SU-DHL-6 (cell line): ENCODE data around the gene STAT1.

Experiments
- H2AFZ ChIP-seq: fragments of 200-600 bp; sonication (generic); 2 replicates; pipeline ENCODE4 v1.6.1; 2014; ENCODE audit warnings: low read depth, mild to moderate bottlenecking, moderate library complexity, mixed read lengths, antibody characterized with exemption, low read length; ENCODE audit not compliant: severe bottlenecking
- H3F3A ChIP-seq: fragments of 200-600 bp; shearing (Covaris generic); 2 replicates; pipeline ENCODE4 v1.6.0; 2016; ENCODE audit warnings: antibody characterized with exemption, mild to moderate bottlenecking; ENCODE audit not compliant: insufficient read depth
- H3K27ac ChIP-seq: fragments of 200-600 bp; sonication (generic); 2 replicates; pipeline ENCODE4 v1.5.1; 2016; ENCODE audit warnings: low read depth, mild to moderate bottlenecking, low read length, moderate library complexity, mixed read lengths
- H3K27me3 ChIP-seq: fragments of 200-600 bp; sonication (generic), shearing (Covaris generic); 2 replicates; pipeline ENCODE4 v1.6.0; 2014; ENCODE audit warnings: mild to moderate bottlenecking, low read length
- H3K36me3 ChIP-seq: fragments of 200-600 bp; sonication (generic); 2 replicates; pipeline ENCODE4 v1.6.1; 2014; ENCODE audit warnings: mild to moderate bottlenecking, low read length, mixed read lengths
- H3K4me2 ChIP-seq: fragments of 300-600, 200-600 bp; shearing (Covaris generic), sonication (generic); 2 replicates; pipeline ENCODE4 v1.6.0; 2014; ENCODE audit warnings: low read length, low read depth, mild to moderate bottlenecking; ENCODE audit not compliant: poor library complexity, severe bottlenecking
- H3K4me3 ChIP-seq: fragments of 200-600 bp; sonication (generic); 2 replicates; pipeline ENCODE4 v1.5.1; 2014; ENCODE audit warnings: antibody characterized with exemption, low read length, mild to moderate bottlenecking, mixed read lengths; ENCODE audit not compliant: insufficient read depth, poor library complexity, severe bottlenecking
- H3K79me2 ChIP-seq: fragments of 200-600 bp; sonication (generic); 2 replicates; pipeline ENCODE4 v1.6.1; 2014; ENCODE audit warnings: mild to moderate bottlenecking, low read length, moderate library complexity; ENCODE audit not compliant: insufficient read depth
- H3K9ac ChIP-seq: fragments of 200-600 bp; sonication (generic); 2 replicates; pipeline ENCODE4 v1.7.0; 2014; ENCODE audit warnings: mild to moderate bottlenecking, low read length
- H3K9me2 ChIP-seq: fragments of 200-600 bp; sonication (generic); replicated peaks from 2 replicates; pipeline ENCODE4 v1.6.1; 2014; ENCODE audit warnings: low read length; ENCODE audit not compliant: insufficient read depth
- H3K9me3 ChIP-seq: fragments of 200-600 bp; sonication (generic); 2 replicates; pipeline ENCODE4 v1.6.1; 2014; ENCODE audit warnings: low read length, mixed read lengths; ENCODE audit not compliant: insufficient read depth
- H4K20me1 ChIP-seq: fragments of 200-600 bp; sonication (generic); 2 replicates; pipeline ENCODE4 v1.6.1; 2014; ENCODE audit warnings: low read depth, mild to moderate bottlenecking, antibody characterized with exemption, low read length, moderate library complexity, mixed read lengths
- EZH2phosphoT487 ChIP-seq: fragments of 200-600 bp; sonication (generic), shearing (Covaris generic); conservative IDR thresholded peaks from 2 replicates; pipeline ENCODE4 v1.6.1; 2018; ENCODE audit warnings: mild to moderate bottlenecking, antibody characterized with exemption, low read length, moderate library complexity, mixed read lengths
- TF ChIP-seq, protein P1 (sequence below): fragments of 200-600 bp; sonication (generic); IDR thresholded peaks from one replicate; pipeline ENCODE4 v1.5.1; 2017; ENCODE audit warnings: antibody characterized with exemption, mild to moderate bottlenecking, low read length, moderate library complexity; ENCODE audit not compliant: insufficient read depth, poor library complexity, severe bottlenecking

STAT1 gene

DNA sequence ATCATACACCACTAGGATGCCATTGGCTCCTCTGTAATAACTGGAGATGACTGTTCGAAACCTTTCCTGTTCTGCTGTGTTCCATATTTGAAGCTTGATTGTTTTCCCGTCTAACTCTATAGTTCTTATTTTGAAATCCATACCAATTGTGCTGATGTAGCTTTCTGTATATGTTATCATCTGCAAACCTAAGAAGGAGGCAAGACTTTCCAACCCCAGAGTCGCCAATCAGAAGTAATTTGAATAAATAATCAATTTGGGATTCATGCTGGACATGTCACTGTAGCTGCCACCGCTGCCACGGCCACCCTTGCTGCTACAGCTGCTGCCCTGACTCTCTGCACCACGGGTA is 20.7 kb downstream of the STAT1 start:
- Histone ChIP-seq H3K27me3 (no peaks in the 10 kb centered on the region), H3K9me3 (no peaks in the 10 kb centered on the region), H3K27ac (no peak overlapping the region), H3K36me3 (peaks cover 24% of the 10 kb centered on the region; the same call in 1 of the 2 replicates), H3F3A (no peaks in the 10 kb centered on the region), H2AFZ (no peak overlapping the region), H3K9me2 (no peaks in the 10 kb centered on the region), H3K79me2 (no peaks in the 10 kb centered on the region), H3K4me3 (no peak overlapping the region), H4K20me1 (no peaks in the 10 kb centered on the region), H3K4me2 (no peak overlapping the region), H3K9ac (no peak overlapping the region)
- TF ChIP-seq EZH2phosphoT487, result no peak
- TF ChIP-seq, protein P1, sequence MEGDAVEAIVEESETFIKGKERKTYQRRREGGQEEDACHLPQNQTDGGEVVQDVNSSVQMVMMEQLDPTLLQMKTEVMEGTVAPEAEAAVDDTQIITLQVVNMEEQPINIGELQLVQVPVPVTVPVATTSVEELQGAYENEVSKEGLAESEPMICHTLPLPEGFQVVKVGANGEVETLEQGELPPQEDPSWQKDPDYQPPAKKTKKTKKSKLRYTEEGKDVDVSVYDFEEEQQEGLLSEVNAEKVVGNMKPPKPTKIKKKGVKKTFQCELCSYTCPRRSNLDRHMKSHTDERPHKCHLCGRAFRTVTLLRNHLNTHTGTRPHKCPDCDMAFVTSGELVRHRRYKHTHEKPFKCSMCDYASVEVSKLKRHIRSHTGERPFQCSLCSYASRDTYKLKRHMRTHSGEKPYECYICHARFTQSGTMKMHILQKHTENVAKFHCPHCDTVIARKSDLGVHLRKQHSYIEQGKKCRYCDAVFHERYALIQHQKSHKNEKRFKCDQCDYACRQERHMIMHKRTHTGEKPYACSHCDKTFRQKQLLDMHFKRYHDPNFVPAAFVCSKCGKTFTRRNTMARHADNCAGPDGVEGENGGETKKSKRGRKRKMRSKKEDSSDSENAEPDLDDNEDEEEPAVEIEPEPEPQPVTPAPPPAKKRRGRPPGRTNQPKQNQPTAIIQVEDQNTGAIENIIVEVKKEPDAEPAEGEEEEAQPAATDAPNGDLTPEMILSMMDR, result no peak

DNA sequence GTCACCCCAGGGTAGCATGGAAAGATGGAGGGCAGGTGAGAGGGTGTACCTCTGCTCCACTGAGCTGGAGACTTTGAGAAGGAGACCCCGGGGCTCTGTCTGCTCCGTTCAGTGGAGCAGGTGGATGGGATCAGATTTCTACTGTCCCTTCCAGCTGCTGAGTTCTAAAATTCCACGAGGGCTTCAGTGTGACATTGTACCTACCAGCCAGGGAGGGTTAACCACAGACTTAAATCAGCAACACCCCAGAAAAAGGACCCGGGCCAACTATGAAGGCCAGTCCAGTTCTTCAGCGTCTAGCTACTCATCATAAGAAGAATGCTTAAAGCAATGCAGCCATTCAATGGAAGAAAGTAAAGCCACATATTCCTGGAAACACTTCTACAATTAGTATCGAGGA is 23.8 kb downstream of the STAT1 start:
- Histone ChIP-seq H3F3A (no peaks in the 10 kb centered on the region), H3K4me2 (no peak overlapping the region), H3K4me3 (no peak overlapping the region), H3K79me2 (no peaks in the 10 kb centered on the region), H3K9me2 (no peaks in the 10 kb centered on the region), H3K36me3 (peaks cover 16% of the 10 kb centered on the region; the same call in 1 of the 2 replicates), H3K27ac (no peak overlapping the region), H4K20me1 (no peaks in the 10 kb centered on the region), H2AFZ (no peak overlapping the region), H3K9me3 (no peaks in the 10 kb centered on the region), H3K27me3 (no peaks in the 10 kb centered on the region), H3K9ac (no peak overlapping the region)
- TF ChIP-seq EZH2phosphoT487, result no peak
- TF ChIP-seq, protein P1, result no peak

DNA sequence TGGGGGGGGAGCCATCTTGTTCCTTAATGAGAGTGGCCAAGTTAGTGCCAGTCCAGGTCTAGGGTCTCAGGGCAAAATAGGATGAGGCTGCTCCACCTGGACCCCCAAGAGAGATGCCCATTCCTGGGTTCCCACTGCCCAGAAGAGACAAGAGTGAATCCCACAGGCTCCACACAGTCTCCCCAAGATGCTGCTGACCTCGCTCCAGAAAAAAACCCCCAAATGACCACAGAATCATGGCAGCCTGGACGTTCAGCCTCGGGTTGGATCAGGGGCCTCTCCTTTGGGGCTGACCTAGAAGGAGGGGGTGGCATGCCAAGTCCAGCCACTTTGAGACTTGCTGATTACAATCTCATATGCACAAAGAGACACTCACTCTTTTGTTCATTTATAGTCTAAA is 25.1 kb downstream of the STAT1 start:
- Histone ChIP-seq H2AFZ (no peak overlapping the region), H3K4me3 (no peak overlapping the region), H3F3A (no peaks in the 10 kb centered on the region), H3K27me3 (no peaks in the 10 kb centered on the region), H3K9me2 (no peaks in the 10 kb centered on the region), H3K9me3 (no peaks in the 10 kb centered on the region), H3K36me3 (peaks cover 13% of the 10 kb centered on the region; the same call in 1 of the 2 replicates), H4K20me1 (no peaks in the 10 kb centered on the region), H3K79me2 (no peaks in the 10 kb centered on the region), H3K9ac (no peak overlapping the region), H3K4me2 (no peak overlapping the region), H3K27ac (no peak overlapping the region)
- TF ChIP-seq, protein P1, result no peak
- TF ChIP-seq EZH2phosphoT487, result no peak
